CD4-positive, alpha-beta T cell treated with Interleukin-2 at 100 ng/mL for 4 hours (primary cell): ENCODE measurements around the gene PAK2.
A peak's percentile ranks its signal among the peaks of the same experiment; 100 is the strongest.
"Not testable (repeated sequence)": the region's sequence is repeated elsewhere in the genome, so short reads cannot be mapped to it uniquely, and the experiment has no call there.

Experiments used
- DNase-seq: peaks from one replicate; pipeline ENCODE4 v3.0.0-alpha.2; 2020; ENCODE audit warnings: low spot score

The PAK2 gene

GRCh38 chr3:196788528-196788927, 48.9 kb downstream of the PAK2 start:
- no peak for DNase-seq

- no peak for DNase-seq
Observed at GRCh38 chr3:196789885-196790359, 50.3 kb downstream of the PAK2 start.

- DNase-seq = no peak
Observed at GRCh38 chr3:196790636-196791035, 51.0 kb downstream of the PAK2 start.

- no peak for DNase-seq
Observed at GRCh38 chr3:196792771-196793170, 53.1 kb downstream of the PAK2 start.

DNA sequence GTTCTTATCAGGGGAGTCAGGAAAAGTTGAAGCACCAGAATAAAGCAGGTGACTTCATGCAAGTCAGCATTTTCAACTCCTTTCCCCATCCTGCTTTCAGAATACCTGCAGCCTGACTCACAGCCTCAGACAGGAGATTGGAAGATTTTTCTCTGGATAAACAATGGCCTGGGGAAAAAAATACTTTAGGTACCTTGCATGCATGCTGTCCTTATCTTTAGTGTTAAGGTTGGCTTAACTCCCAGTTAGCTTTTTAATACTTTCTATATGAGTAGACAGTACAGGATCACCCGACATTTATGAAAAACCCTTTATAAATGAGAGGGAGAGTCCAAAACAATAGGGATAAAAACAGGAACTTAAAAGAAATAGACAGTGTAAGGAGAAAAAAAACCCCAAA, 53.6 kb downstream of the PAK2 start:
- DNase-seq = no peak

DNA sequence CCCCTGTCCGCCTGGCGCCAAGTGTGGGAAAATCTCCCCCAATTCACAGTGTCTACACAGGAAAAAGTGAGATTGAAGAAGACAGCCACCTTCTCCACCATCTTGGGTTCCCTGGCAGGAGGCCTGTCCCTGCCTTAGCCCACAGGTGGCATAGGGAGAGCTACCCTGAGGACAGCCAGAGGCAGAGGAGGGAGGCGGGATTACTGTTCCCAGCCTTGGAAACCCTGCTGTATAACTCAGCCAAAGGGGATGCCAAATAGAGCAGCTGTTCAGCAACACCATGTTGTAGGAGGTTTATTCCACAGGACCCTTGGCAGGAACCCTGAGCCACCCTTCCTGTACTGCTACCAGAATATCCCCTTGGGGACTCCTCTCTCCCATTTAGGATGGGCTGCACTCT, 54.8 kb downstream of the PAK2 start:
- DNase-seq = no peak

DNA sequence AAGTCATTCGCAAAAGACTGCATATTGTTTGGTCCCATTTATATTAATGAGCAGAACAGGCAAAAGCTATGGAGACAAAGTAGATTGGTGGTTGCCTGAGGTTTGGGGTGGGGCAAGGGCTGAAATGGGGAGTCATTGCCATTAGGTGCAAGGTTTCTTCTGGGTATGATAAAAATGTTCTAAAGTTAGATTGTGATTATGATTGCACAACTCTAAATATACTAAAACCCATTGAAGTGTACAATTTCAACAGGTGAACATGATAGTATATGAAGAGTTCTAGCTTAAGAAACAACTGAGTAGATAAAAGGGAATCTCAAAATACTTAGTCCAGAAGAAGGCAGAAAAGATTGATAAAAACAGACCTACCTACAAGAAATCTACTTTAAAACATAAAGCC, 56.7 kb downstream of the PAK2 start:
- DNase-seq = no peak

GRCh38 chr3:196800742-196801434, 61.2 kb downstream of the PAK2 start:
- no peak for DNase-seq

- no peak for DNase-seq
Observed at GRCh38 chr3:196803891-196804468, 64.3 kb downstream of the PAK2 start.

DNA sequence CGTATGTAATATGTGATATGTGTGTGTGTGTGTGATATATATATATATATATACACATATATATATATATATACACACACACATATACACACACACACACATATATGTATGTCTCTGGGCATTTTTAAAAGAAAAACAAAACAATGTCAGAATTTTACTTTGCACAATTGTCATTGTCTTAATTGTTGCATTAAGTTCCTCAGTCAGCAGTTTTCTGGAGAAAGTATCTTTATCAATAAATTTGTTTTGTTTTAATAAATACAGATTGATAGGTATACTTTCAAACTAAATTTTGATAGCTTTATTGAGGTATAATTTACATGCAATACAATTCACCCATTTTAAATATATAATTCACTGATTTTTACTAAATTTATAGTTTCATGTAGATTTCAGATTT, 65.1 kb downstream of the PAK2 start:
- no peak for DNase-seq

DNA sequence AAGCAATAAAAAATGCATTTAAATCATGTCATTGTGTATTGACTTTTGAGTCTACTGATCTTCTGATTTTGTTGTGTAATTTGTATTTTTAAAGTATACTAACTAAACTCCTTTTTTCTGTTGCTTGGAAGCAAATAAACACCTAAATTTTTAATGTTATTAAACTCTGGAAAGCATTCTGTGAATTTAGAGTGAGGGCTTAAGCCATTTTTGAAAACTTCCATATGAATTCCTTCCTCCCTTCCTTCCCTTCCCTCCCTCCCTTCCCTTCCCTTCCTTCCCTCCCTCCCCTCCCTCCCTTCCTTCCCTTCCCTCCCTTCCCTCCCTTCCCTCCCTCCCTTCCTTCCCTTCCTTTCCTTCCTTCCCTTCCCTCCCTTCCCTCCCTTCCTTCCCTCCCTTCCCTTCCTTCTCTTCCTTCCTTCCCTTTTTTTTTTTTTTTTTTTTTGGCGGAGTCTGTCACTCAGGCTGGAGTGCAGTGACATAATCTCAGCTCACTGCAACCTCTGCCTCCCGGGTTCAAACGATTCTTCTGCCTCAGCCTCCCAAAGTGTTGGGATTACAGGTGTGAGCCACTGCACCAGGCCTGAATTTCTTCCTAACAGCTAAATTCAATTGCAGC, 71.4 kb downstream of the PAK2 start:
- DNase-seq = no peak

- DNase-seq = no peak
Observed at GRCh38 chr3:196812853-196813252, 73.2 kb downstream of the PAK2 start.

GRCh38 chr3:196813903-196814302, 74.2 kb downstream of the PAK2 start:
- DNase-seq = no peak

DNA sequence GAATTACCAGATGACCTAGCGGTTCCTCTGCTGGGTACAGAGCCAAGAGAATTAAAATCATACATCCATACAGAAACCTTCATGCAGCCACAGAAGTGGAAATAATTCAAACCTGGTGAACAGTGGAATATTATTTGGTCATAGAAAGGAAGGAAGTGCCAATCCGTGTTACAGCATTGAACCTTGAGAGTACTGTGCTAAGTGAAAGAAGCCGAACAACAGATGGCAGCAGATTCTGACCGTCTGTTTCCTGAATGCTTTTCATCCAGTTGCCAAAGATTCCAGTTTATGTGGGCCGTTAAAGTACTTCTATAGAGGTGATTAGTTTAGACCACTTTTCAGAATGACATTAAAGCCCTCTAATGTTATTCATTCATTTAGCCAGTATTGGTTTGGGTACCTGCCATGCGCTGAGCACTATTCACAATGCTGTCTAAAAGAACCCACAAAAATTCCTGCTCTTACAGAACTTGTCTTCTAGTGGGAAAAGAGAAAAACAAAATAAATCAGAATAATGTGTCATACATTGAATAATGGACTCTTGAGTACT, 82.2 kb downstream of the PAK2 start:
- DNase-seq = no peak

- not testable (repeated sequence) for DNase-seq
Observed at GRCh38 chr3:196829651-196830050, 90.0 kb downstream of the PAK2 start.

- DNase-seq = no peak
Observed at GRCh38 chr3:196835086-196835485, 95.4 kb downstream of the PAK2 start.

- DNase-seq = not testable (repeated sequence)
Observed at GRCh38 chr3:196836626-196837025, 97.0 kb downstream of the PAK2 start.

GRCh38 chr3:196837819-196838420, 98.3 kb downstream of the PAK2 start:
- DNase-seq = peak; percentile 76

DNA sequence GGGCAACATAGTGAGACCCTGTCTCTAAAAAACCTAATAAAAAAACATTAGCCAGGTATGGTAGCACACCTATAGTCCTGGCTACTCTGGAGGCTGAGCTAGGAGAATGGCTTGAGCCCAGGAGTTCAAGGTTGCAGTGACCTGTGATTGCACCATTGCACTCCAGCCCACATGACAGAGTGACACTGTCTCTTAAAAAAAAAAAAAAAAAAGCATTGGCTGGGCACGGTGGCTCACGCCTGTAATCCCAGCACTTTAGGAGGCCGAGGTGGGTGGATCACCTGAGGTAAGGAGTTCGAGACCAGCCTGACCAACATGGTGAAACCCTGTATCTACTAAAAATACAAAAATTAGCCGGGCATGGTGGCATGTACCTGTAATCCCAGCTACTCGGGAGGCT, 99.7 kb downstream of the PAK2 start:
- not testable (repeated sequence) for DNase-seq

DNA sequence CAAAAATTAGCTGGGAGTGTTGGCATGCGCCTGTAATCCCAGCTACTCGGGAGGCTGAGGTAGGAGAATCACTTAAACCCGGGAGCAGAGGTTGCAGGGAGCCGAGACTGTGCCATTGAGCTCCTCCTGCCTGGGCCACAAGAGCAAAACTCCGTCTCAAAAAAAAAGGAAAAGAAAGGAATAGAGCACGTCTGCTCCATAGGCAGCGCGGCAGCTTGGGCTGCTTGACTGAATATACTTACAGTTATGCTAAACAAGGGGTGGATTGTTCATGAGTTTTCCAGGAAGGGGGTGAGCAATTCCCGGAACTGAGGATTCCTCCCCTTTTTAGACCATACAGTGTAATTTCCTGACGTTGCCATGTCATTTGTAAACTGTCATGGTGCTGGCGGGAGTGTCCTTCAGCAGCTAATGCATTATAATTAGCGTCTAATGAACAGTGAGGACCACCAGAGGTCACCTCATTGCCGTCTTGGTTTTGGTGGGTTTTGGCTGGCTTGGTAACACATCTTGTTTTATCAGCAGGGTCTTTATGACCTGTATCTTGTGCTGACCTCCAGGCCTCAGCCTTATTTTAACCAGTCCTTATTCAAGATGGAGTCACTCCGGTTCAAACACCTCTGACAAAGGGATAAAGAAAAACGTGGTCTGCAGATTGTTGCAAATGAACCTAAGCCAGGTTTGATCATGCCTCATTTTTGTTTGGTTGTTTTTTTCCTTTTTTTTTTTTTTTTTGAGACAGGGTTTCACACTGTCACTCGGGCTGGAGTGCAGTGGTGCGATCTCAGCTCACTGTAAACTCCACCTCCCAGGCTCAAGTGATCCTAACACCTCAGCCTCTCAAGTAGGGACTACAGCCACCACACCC, 103.1 kb downstream of the PAK2 start:
- DNase-seq = no peak

DNA sequence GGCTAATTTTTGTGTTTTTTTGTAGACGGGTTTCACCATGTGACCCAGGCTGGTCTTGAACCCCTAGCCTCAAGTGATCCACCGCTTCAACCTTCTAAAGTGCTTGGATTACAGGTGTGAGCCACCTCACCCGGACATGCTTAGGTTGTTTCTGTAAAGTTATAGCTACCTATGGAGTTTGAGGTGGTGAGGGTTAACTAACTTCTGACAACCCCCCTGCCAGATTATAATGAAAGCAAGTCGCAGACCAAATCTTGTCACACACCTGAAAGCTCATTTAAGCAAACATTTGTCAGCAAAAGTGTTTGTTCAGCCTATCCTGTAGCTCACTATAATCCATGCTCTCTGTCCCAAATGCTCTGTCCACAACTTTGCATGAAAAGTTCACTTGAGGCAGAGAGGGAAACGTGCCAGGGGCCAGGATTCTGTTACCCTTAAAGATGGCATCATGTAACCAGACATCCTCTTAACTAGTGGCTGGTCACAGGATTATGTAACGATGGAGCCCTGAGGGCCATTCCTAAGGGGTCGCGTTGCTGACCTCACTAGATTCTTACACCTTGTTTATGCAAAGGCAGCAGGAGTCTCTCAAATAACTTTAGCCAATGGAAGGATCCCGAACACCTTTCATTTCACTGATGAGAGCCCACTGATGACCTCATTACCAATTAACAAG, 103.9 kb downstream of the PAK2 start:
- no peak for DNase-seq
